GM19239 (cell line): ENCODE data around the gene FKBP11.

ENCODE experiments used
- DNase-seq: peaks from one replicate; pipeline ENCODE4 v3.0.0; 2011; ENCODE audit warnings: low spot score; ENCODE audit not compliant: insufficient read length
- FAIRE-seq: peaks from 2 replicates; lab custom pipeline; 2011; peaks lifted over from hg19 to GRCh38; lab: Jason Lieb, UNC

Gene FKBP11

GRCh38 chr12:48956279-48957140 lies 31.2 kb upstream of the FKBP11 start:
- FAIRE-seq (peak; percentile 49), DNase-seq (no peak)

- FAIRE-seq (no peak), DNase-seq (no peak)
These were observed 29.7 kb upstream of the FKBP11 start for GRCh38 chr12:48954841-48955501.

GRCh38 chr12:48954061-48954460 lies 28.8 kb upstream of the FKBP11 start:
- FAIRE-seq = no peak
- no peak for DNase-seq

- DNase-seq = no peak
- no peak for FAIRE-seq
These were observed 27.4 kb upstream of the FKBP11 start for GRCh38 chr12:48952691-48953090.

GRCh38 chr12:48947727-48948126 lies 22.4 kb upstream of the FKBP11 start:
- FAIRE-seq = no peak

GRCh38 chr12:48946943-48947342 lies 21.7 kb upstream of the FKBP11 start:
- FAIRE-seq = no peak

More at GRCh38 chr12:48947727-48948126, 22.4 kb upstream of the FKBP11 start:
- no peak for DNase-seq

GRCh38 chr12:48946205-48946604 lies 20.9 kb upstream of the FKBP11 start:
- FAIRE-seq (no peak), DNase-seq (no peak)

More at GRCh38 chr12:48946943-48947342, 21.7 kb upstream of the FKBP11 start:
- no peak for DNase-seq

- FAIRE-seq (no peak), DNase-seq (no peak)
These were observed 17.9 kb upstream of the FKBP11 start for GRCh38 chr12:48943221-48943620.

GRCh38 chr12:48940181-48940580 lies 14.9 kb upstream of the FKBP11 start:
- FAIRE-seq = no peak
- no peak for DNase-seq

GRCh38 chr12:48938805-48939204 lies 13.5 kb upstream of the FKBP11 start:
- no peak for FAIRE-seq
- DNase-seq = no peak

- FAIRE-seq (no peak), DNase-seq (no peak)
These were observed 11.9 kb upstream of the FKBP11 start for GRCh38 chr12:48937170-48937569.

- FAIRE-seq = peak; percentile 76
These were observed 11.2 kb upstream of the FKBP11 start for GRCh38 chr12:48936379-48936979.

GRCh38 chr12:48934312-48934706 lies 9.0 kb upstream of the FKBP11 start:
- DNase-seq (no peak), FAIRE-seq (no peak)

More at GRCh38 chr12:48936379-48936979, 11.2 kb upstream of the FKBP11 start:
- peak; percentile 74 for DNase-seq

- DNase-seq = no peak
- FAIRE-seq = no peak
These were observed 8.5 kb upstream of the FKBP11 start for GRCh38 chr12:48933664-48934311.

- DNase-seq = no peak
- no peak for FAIRE-seq
These were observed 7.6 kb upstream of the FKBP11 start for GRCh38 chr12:48932878-48933277.

- DNase-seq (no peak), FAIRE-seq (no peak)
These were observed 5.2 kb upstream of the FKBP11 start for GRCh38 chr12:48930475-48930874.

GRCh38 chr12:48929551-48929950 lies 4.3 kb upstream of the FKBP11 start:
- DNase-seq (no peak), FAIRE-seq (no peak)

GRCh38 chr12:48927261-48927660 lies 2.0 kb upstream of the FKBP11 start:
- FAIRE-seq = no peak
- DNase-seq = no peak

- FAIRE-seq = peak; percentile 94
- peak; percentile 83 for DNase-seq
These were observed 532 bp downstream of the FKBP11 start for GRCh38 chr12:48924617-48925303.

GRCh38 chr12:48923117-48923516 lies 2.2 kb downstream of the FKBP11 start:
- FAIRE-seq (no peak), DNase-seq (no peak)
